ENCODE results near the gene CSNK1A1.
A peak's percentile ranks its signal among the peaks of the same experiment; 100 is the strongest.

The CSNK1A1 gene

GRCh38 chr5:149581931-149582768 lies 30.9 kb upstream of the CSNK1A1 start:
- TF ChIP-seq CTCF (IDR thresholded peaks at IDR 0.05; ENCODE audit: insufficient read depth, low read depth, low read length, missing control alignments): no peak

GRCh38 chr5:149581192-149581861 lies 30.1 kb upstream of the CSNK1A1 start, which contains the start of gene ARHGEF37:
ARHGEF37 (plus strand) TSS chr5:149581498; CDS start chr5:149597770, 16,272 bp downstream.
- no peak for TF ChIP-seq CTCF (IDR thresholded peaks at IDR 0.05; ENCODE audit: insufficient read depth, low read depth, low read length, missing control alignments)
- H3K4me3 ChIP-seq (ENCODE audit: low read length): peak within 1 kb of the TSS; percentile 72
- peak; percentile 72 for DNase-seq (ENCODE audit: low read depth)

More at GRCh38 chr5:149581931-149582768, 30.9 kb upstream of the CSNK1A1 start:
- peak overlapping the region; percentile 72 for H3K4me3 ChIP-seq (ENCODE audit: low read length)
- DNase-seq (ENCODE audit: low read depth): peak; percentile 38

- no peak for DNase-seq (ENCODE audit: low read depth)
- H3K4me3 ChIP-seq (ENCODE audit: low read length): peak overlapping the region; percentile 72
- no peak for TF ChIP-seq CTCF (IDR thresholded peaks at IDR 0.05; ENCODE audit: insufficient read depth, low read depth, low read length, missing control alignments)
These were observed 29.6 kb upstream of the CSNK1A1 start for GRCh38 chr5:149580808-149581191.

- H3K4me3 ChIP-seq (ENCODE audit: low read length): no peak overlapping the region
- no peak for TF ChIP-seq CTCF (IDR thresholded peaks at IDR 0.05; ENCODE audit: insufficient read depth, low read depth, low read length, missing control alignments)
- DNase-seq (ENCODE audit: low read depth): peak; percentile 25
These were observed 27.7 kb upstream of the CSNK1A1 start for GRCh38 chr5:149578896-149579295.

- no peak overlapping the region for H3K4me3 ChIP-seq (ENCODE audit: low read length)
- DNase-seq (ENCODE audit: low read depth): no peak
- no peak for TF ChIP-seq CTCF (IDR thresholded peaks at IDR 0.05; ENCODE audit: insufficient read depth, low read depth, low read length, missing control alignments)
These were observed 24.8 kb upstream of the CSNK1A1 start for GRCh38 chr5:149576021-149576420.

- no peak for TF ChIP-seq CTCF (IDR thresholded peaks at IDR 0.05; ENCODE audit: insufficient read depth, low read depth, low read length, missing control alignments)
- H3K4me3 ChIP-seq (ENCODE audit: low read length): no peak overlapping the region
- no peak for DNase-seq (ENCODE audit: low read depth)
These were observed 23.9 kb upstream of the CSNK1A1 start for GRCh38 chr5:149575131-149575530.

All from epithelial cell of esophagus (primary cell).